Measurements from ENCODE around the gene ANKRD17. TPM values are rescaled to one million over a fixed set of nuclear protein-coding genes. Genes with fewer than 3 reads are reported as not detected.

The ANKRD17 gene, protein sequence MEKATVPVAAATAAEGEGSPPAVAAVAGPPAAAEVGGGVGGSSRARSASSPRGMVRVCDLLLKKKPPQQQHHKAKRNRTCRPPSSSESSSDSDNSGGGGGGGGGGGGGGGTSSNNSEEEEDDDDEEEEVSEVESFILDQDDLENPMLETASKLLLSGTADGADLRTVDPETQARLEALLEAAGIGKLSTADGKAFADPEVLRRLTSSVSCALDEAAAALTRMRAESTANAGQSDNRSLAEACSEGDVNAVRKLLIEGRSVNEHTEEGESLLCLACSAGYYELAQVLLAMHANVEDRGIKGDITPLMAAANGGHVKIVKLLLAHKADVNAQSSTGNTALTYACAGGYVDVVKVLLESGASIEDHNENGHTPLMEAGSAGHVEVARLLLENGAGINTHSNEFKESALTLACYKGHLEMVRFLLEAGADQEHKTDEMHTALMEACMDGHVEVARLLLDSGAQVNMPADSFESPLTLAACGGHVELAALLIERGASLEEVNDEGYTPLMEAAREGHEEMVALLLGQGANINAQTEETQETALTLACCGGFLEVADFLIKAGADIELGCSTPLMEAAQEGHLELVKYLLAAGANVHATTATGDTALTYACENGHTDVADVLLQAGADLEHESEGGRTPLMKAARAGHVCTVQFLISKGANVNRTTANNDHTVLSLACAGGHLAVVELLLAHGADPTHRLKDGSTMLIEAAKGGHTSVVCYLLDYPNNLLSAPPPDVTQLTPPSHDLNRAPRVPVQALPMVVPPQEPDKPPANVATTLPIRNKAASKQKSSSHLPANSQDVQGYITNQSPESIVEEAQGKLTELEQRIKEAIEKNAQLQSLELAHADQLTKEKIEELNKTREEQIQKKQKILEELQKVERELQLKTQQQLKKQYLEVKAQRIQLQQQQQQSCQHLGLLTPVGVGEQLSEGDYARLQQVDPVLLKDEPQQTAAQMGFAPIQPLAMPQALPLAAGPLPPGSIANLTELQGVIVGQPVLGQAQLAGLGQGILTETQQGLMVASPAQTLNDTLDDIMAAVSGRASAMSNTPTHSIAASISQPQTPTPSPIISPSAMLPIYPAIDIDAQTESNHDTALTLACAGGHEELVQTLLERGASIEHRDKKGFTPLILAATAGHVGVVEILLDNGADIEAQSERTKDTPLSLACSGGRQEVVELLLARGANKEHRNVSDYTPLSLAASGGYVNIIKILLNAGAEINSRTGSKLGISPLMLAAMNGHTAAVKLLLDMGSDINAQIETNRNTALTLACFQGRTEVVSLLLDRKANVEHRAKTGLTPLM (N-terminal part only)
- 71.2 and 83.6 TPM in 2 replicates for total RNA-seq

GRCh38 chr4:73258686-73259570 is at the start of gene ANKRD17:
Gene ANKRD17, minus strand, starts transcription at chr4:73258798. Its CDS starts 130 bp downstream, at chr4:73258668.

DNA sequence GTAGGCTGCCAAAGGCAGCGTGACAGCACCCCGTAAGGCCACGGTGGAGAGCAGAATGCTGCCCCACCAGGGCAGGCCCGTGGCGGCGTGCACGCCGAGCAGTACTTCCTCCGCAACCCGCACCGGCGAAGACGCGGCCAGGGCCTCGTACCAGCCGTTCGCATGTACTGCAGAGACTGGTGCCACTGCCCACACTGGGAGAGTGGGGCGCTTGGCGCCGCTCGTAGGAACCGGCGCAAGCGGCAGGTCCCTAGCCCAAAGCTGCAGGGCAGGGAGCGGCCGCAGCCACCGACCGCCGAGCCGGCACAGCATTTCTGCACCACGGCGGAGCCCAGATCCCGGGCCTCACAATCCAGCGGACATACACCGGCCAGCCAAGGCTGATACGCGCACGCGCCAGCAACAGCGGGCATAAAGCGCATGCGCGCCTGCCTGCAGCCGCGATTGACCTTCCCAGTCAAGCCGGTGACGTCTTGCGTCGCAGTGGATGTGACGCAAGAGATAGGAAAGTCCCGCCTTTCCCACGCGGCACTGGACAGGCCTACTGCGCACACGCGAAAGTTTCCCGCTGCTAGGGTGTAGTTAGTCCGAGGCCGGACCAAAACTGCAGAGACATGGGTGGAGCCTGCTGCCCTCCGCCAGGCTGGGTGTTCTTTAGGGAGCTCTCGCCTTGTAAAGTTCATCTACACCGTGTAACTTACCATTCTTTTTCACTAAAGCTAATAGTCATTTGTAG is 189.1 kb downstream of the ANKRD17 start, which contains the start of gene COX18:
Gene COX18, minus strand, starts transcription at position 379 of the 736 bp plus-strand sequence. Its CDS starts 67 bp downstream, at position 312.

Small RNA genes within 50 kb of the gene (small RNA-seq; reads per million reads assigned to genes)
- 6.2 reads per million, percentile 94 among the genes with 10 or more reads in this experiment for gene RF00334
- not detected for gene RNU6ATAC5P

Other genes starting within 250 kb of the ANKRD17 start
- gene COX18, start 189.1 kb downstream of the ANKRD17 start, total RNA-seq, result 21.9 and 27.6 TPM in 2 replicates
- gene ALB, start 145.5 kb upstream of the ANKRD17 start, total RNA-seq, result not detected in 2 replicates
- gene AFP, start 177.4 kb upstream of the ANKRD17 start, total RNA-seq, result not detected in 2 replicates
- not detected in 2 replicates for gene AFM, start 222.9 kb upstream of the ANKRD17 start, total RNA-seq